Measurements from ENCODE around the gene SPOCK1. TPM values are rescaled to one million over a fixed set of nuclear protein-coding genes. Genes with fewer than 3 reads are reported as not detected.

Gene SPOCK1
- total RNA-seq, 1 experiment from 2014 or later = 0.27 TPM

GRCh38 chr5:137167187-137167586 lies 331.9 kb downstream of the SPOCK1 start:
- Histone ChIP-seq H3K27me3 (ENCODE audit: insufficient read depth, low read length) (peaks cover 8% of the 10 kb centered on the region), H3K9me3 (ENCODE audit: control insufficient read depth in 1 of 2, insufficient read depth in 1 of 2, low read depth in 1 of 2, low read length in 2 of 2) (no peaks in the 10 kb centered on the region), H4K20me1 (ENCODE audit: insufficient read depth) (no peaks in the 10 kb centered on the region), H2AFZ (ENCODE audit: low read depth, low read length, poor library complexity, severe bottlenecking) (no peak overlapping the region), H3K9me2 (ENCODE audit: insufficient read depth) (no peaks in the 10 kb centered on the region), H3K4me1 (ENCODE audit: control insufficient read depth in 1 of 2, insufficient read depth in 2 of 2, low read length in 2 of 2) (no peaks in the 10 kb centered on the region), H3K36me3 (ENCODE audit: control insufficient read depth in 1 of 2, insufficient read depth in 2 of 2, low read length in 2 of 2) (no peaks in the 10 kb centered on the region), H3K4me3 (replicated peaks in 1 of 2; ENCODE audit: low read depth in 1 of 2, low read length in 2 of 2) (no peak overlapping the region), H3K27ac (ENCODE audit: low read depth, low read length) (no peak overlapping the region), H3K79me2 (ENCODE audit: insufficient read depth, low read length) (no peaks in the 10 kb centered on the region), H3K9ac (ENCODE audit: low read length) (no peak overlapping the region), H3K4me2 (ENCODE audit: low read length) (no peak overlapping the region)
- TF ChIP-seq EZH2 (IDR thresholded peaks at IDR 0.05) (no peak), REST (IDR thresholded peaks at IDR 0.05; ENCODE audit: low read depth) (peak; percentile 24), EZH2phosphoT487 (IDR thresholded peaks at IDR 0.05; ENCODE audit: borderline replicate concordance) (no peak), FOSL1 (IDR thresholded peaks at IDR 0.05; ENCODE audit: low read depth) (no peak)
- DNase-seq (ENCODE audit: low read depth, low spot score) (no peak), ATAC-seq (no peak)
- BruUV-seq (replicated peaks) = no TSS peak
- ChIA-PET POLR2A (no interaction called here), RAD21 (ENCODE audit: low non-redundant PET in 1 of 2, low total read pairs in 2 of 2, uncharacterized antibody in 2 of 2, unreplicated experiment in 2 of 2) (no interaction called here), CTCF (no interaction called here)
- intact Hi-C loops (cut with micrococcal nuclease) = no loop called here

- H3K4me2 ChIP-seq (ENCODE audit: low read length) = no peak overlapping the region
- no peak for TF ChIP-seq YY1 (IDR thresholded peaks at IDR 0.05; ENCODE audit: extremely low read depth, insufficient replicate concordance, low read depth, low read length)
- TF ChIP-seq EGR1 (IDR thresholded peaks at IDR 0.05; ENCODE audit: low read depth) = no peak
- no peak for TF ChIP-seq EZH2 (IDR thresholded peaks at IDR 0.05)
- TF ChIP-seq EZH2phosphoT487 (IDR thresholded peaks at IDR 0.05; ENCODE audit: borderline replicate concordance) = no peak
- no peak for TF ChIP-seq MAX (IDR thresholded peaks at IDR 0.05)
- no peak for TF ChIP-seq ELF1 (IDR thresholded peaks at IDR 0.05; ENCODE audit: borderline replicate concordance, low read depth)
- TF ChIP-seq ZFX (IDR thresholded peaks at IDR 0.05) = no peak
- no peak for TF ChIP-seq POLR2AphosphoS5 (IDR thresholded peaks at IDR 0.05; ENCODE audit: low read depth, low read length)
- no peak for TF ChIP-seq SIN3A (IDR thresholded peaks at IDR 0.05; ENCODE audit: low read depth)
- TF ChIP-seq SRF (IDR thresholded peaks at IDR 0.05; ENCODE audit: low read depth) = no peak
- no peak for TF ChIP-seq SP1 (IDR thresholded peaks at IDR 0.05; ENCODE audit: low read depth)
- no peak for TF ChIP-seq CTCF (IDR thresholded peaks at IDR 0.05 in 2 of 3, conservative IDR thresholded peaks at IDR 0.05 in 1 of 3; ENCODE audit: borderline replicate concordance in 1 of 3, insufficient read depth in 1 of 3, low read depth in 2 of 3, low read length in 2 of 3)
- no peak for TF ChIP-seq FOSL1 (IDR thresholded peaks at IDR 0.05; ENCODE audit: low read depth)
Measured at GRCh38 chr5:137164961-137165360, 334.2 kb downstream of the SPOCK1 start.

More at GRCh38 chr5:137164961-137165360, 334.2 kb downstream of the SPOCK1 start:
- Histone ChIP-seq H3K4me3 (replicated peaks in 1 of 2; ENCODE audit: low read depth in 1 of 2, low read length in 2 of 2) (no peak overlapping the region), H3K36me3 (ENCODE audit: control insufficient read depth in 1 of 2, insufficient read depth in 2 of 2, low read length in 2 of 2) (no peaks in the 10 kb centered on the region), H2AFZ (ENCODE audit: low read depth, low read length, poor library complexity, severe bottlenecking) (no peak overlapping the region), H3K9ac (ENCODE audit: low read length) (no peak overlapping the region), H3K9me3 (ENCODE audit: control insufficient read depth in 1 of 2, insufficient read depth in 1 of 2, low read depth in 1 of 2, low read length in 2 of 2) (no peaks in the 10 kb centered on the region), H3K79me2 (ENCODE audit: insufficient read depth, low read length) (no peaks in the 10 kb centered on the region), H3K27me3 (ENCODE audit: insufficient read depth, low read length) (peaks cover 3% of the 10 kb centered on the region; the same call in 1 of the 2 replicates), H3K4me1 (ENCODE audit: control insufficient read depth in 1 of 2, insufficient read depth in 2 of 2, low read length in 2 of 2) (no peaks in the 10 kb centered on the region), H3K27ac (ENCODE audit: low read depth, low read length) (no peak overlapping the region), H3K9me2 (ENCODE audit: insufficient read depth) (no peaks in the 10 kb centered on the region), H4K20me1 (ENCODE audit: insufficient read depth) (no peaks in the 10 kb centered on the region)
- intact Hi-C loops (cut with micrococcal nuclease) = no loop called here
- CTCF ChIA-PET = no interaction called here
- DNase-seq (ENCODE audit: low read depth, low spot score) (no peak), ATAC-seq (no peak)
- POLR2A ChIA-PET = no interaction called here
- RAD21 ChIA-PET (ENCODE audit: low non-redundant PET in 1 of 2, low total read pairs in 2 of 2, uncharacterized antibody in 2 of 2, unreplicated experiment in 2 of 2) = no interaction called here
- BruUV-seq (replicated peaks) = no TSS peak

All from HCT116 (cell line).